Suppressor macrophage (primary cell): ENCODE results near the gene ZNF516.
A peak's percentile ranks its signal among the peaks of the same experiment; 100 is the strongest.

Experiments used
- DNase-seq, 4 experiments: peaks; one replicate each; pipeline ENCODE4 v3.0.0-alpha.2; 2020 to 2022

ZNF516 gene

GRCh38 chr18:76441668-76442412 lies 53.2 kb downstream of the ZNF516 start:
- no peak for DNase-seq

GRCh38 chr18:76441002-76441667 lies 53.9 kb downstream of the ZNF516 start:
- DNase-seq, result no peak

DNA sequence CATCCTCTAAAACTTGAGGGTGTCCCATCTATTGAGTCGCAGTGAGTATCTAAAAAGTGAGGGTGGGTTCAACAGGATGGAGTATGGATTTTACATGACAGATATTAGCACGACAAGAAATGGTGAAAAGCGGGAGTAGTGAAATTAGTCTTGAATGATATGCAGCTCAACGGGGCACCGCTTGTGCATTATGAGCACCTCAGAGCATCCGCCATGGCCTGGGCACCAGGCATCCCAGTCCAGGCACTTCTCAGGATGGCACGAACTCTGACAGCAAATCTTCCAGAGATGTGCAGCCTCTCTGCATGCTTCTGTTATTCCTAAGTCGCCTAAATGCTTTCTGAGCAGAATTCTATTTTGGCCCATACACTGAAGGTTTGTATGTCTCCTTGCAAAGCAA lies 57.1 kb downstream of the ZNF516 start:
- DNase-seq, result no peak

- DNase-seq, result no peak
These were observed 58.0 kb downstream of the ZNF516 start for GRCh38 chr18:76437011-76437410.

DNA sequence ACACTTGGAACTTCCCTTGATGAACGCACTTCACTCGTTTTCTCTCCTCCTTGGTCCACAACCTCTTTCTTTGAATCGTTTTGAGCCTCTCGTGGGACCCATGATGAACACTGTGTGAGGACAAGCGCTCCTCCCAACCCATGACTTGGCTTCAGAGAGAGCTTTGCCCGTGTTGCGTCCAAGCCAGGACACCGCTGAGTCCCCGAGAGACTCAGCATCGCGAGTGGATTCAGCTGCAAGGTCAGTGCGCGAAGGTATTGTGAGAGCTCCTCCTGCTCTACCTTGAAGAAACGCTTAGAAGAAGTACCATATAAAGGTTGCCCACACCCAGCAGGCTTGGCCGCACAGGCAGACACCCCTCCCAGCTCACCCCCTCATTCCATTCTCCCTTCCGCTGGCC lies 58.7 kb downstream of the ZNF516 start:
- no peak for DNase-seq

DNA sequence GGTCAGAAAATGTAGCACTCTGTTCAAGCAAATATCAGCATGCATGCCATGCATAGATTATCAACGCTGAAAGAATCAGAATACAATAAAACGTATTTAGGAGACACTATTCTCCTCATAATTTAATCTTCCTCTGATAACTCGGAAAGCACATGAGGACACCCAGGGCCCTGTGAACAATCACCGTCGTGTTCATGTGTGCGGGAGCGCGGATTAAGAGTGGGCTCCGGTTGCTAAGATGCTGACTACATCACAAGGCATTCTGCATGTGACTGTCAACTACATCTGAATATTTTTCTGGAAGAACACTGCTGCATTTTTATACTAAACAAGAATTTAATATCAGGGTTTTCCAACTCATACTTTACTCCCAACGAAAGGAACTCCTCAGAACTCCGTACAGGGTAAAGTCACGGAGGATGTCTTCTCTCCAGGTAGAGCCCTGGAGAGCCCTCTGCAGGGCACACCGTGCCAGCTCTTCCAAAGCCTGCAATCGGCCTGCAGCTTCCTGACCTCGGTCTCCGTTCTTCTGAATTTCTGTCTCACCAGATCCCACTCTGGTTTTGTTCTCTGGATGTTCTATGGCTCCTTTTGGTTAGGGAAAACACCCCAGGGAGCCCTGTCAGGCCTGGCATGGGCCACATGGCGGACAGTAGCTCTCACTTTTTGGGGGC lies 59.6 kb downstream of the ZNF516 start:
- no peak for DNase-seq

- DNase-seq, result no peak
These were observed 60.6 kb downstream of the ZNF516 start for GRCh38 chr18:76434452-76434851.

DNA sequence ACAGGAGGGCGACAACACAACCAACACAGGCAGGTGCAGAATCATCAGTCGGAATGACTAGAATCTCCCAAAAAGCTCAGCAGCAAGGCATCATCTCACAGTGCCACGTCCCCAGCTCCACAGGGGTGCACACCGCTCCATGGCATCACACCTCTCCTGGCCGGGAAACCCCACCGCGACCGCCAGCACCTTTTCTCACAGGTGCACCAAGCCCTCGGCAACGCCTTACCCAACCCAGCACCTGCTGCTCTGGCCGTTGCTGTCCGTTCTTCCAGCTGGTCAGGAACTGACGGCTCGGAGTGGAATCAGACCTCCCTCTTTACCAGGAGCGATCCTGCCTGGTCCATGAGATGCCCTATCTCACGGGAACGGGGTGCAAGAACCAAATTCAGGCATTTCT lies 61.3 kb downstream of the ZNF516 start:
- DNase-seq, result no peak

GRCh38 chr18:76432970-76433767 lies 61.9 kb downstream of the ZNF516 start:
- DNase-seq, result no peak

- no peak for DNase-seq
These were observed 62.7 kb downstream of the ZNF516 start for GRCh38 chr18:76432274-76432755.

DNA sequence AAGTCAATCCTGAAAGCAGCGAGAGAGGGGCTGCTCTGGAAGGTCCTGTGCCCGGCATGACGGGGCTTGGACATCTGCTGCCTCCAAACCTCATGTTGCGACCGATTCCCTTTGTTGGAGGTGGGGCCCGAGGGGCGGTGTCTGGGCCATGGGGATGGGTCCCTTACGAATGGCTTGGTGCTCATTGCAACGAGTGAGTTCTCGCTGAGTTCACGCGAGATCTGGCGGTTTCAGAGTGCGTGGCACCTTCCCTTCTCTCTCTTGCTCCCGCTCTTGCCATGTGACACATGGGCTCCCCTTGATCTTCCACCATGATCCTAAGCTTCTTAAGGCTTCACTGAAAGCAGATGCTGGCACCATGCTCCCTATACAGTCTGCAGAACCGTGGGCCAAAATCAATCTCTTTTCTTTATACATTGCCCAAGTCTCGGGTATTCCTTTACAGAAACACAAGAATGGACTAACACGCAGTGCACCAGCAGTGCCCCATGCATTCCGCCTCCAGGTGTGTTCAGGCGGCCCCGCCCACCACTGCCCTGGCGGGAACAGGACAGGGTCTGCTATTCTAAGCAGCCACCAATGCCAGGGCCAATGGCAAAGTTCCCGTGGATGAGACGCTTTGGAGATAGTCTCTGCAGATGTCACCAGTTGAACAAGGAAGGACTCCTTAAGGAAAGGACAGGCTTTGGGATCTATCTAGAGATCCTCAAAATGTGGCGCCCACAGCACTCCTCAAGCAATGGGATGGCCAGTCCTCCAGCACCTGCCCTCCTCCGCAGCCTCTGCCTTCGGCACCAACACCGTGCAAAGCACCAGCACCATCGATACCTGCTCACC lies 63.4 kb downstream of the ZNF516 start:
- DNase-seq, result no peak

GRCh38 chr18:76430636-76431035 lies 64.4 kb downstream of the ZNF516 start:
- no peak for DNase-seq

DNA sequence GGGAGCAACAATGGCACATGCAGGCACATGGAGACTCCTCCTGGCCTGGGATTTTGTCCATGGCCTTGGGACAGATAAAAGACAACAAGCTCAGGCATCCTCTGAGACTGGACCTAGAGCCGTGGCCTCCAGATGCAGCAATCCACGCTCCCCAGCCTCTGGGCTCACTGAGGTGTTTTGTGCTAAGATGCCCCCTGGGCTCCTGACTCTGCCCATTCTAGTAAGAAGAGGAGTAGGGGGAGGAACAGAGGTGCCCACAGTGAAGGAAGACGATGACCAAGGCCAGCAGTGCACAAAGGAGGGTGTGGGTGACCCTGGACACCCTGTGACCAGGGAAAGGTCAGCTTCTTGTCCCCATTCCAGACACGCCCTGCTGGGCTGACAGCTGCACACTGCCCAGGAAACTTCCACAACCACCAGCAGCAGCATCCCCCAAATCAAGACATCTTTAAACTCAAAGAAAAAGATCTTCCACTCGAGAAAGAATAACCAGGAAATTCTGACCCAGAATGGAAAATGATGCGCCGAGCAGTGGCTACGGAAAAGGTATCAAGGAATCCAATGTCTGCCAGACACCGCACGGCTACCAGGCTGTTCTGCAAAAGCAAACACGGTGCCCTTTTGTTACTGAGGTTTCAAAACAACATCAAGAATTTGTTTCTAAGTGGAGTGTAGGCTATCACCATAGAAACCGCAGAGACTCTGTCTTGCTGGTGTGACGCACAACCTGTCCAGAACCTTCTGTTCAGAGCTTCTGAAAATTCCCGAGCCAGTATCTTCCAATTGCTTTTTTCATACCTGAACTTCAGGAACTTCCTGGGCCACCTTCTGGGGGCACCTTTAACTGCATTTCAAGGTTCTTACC lies 65.5 kb downstream of the ZNF516 start:
- no peak for DNase-seq

GRCh38 chr18:76428396-76429261 lies 66.4 kb downstream of the ZNF516 start:
- peak; percentile 60 to 77 (median 74) for DNase-seq

- DNase-seq, result no peak
These were observed 68.2 kb downstream of the ZNF516 start for GRCh38 chr18:76426737-76427305.

GRCh38 chr18:76425146-76426131 lies 69.6 kb downstream of the ZNF516 start:
- peak; percentile 12 to 46 (median 32) for DNase-seq

DNA sequence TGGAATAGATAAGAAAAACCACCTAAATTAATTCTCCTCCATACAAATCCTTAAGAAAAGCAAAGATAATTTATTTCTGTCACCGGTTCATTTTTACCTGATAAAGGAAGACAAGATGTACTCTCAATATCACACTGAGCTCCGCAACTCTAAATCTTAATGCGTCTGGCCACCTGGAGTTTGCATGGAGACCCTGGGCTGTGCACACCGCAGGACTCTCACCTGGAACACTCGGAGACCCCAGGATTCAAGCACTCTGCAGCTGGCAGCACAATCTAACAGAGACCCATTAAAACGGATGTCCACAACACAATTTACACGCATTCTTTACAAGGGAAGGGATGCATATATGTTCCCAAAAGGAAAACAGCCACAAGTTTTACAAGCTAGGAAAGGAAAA lies 72.2 kb downstream of the ZNF516 start:
- DNase-seq, result no peak

DNA sequence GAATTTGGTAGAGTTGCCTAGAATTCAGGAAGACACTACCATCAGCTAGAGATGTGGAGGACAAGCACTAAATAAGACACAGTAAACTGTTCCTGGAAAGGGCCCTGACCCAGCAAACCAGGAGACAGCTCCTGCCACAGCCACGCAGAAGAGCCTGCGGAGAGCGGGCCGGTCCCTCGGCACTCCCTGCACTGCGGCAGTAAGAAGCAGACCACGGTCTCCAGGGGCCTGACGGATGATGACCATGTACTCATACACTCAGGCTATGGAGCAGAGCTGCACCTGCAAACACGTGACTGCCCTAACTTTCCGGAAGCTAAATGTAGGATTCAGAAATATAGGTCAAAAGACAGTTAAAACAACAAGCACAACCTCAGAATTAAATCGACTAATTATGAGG lies 72.9 kb downstream of the ZNF516 start:
- DNase-seq, result no peak
